ENCODE data around the gene GPR55.
"Not testable (repeated sequence)": the region's sequence is repeated elsewhere in the genome, so short reads cannot be mapped to it uniquely, and the experiment has no call there.

The GPR55 gene

DNA sequence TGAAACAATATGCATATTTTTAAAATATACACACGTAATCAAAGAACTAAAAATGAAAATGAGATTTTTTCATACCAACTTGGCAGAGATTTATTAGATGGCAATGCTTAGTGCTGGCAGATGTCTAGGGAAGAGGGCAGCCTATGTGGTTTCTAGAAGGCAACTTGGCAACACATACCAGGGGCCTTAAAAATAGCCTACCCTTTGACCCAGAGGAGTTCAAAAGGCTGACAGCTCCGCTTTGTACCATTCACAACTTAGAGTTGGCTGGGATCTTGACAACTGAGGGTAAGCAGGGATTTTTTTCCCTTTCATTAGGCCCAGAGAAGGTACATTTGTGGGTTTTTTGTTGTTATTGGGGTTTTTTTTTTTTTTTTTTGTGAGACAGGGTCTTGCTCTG is 26.4 kb upstream of the GPR55 start:
- DNase-seq (ENCODE audit: extremely low read depth in 1 of 2, low read depth in 1 of 2) = no peak

DNA sequence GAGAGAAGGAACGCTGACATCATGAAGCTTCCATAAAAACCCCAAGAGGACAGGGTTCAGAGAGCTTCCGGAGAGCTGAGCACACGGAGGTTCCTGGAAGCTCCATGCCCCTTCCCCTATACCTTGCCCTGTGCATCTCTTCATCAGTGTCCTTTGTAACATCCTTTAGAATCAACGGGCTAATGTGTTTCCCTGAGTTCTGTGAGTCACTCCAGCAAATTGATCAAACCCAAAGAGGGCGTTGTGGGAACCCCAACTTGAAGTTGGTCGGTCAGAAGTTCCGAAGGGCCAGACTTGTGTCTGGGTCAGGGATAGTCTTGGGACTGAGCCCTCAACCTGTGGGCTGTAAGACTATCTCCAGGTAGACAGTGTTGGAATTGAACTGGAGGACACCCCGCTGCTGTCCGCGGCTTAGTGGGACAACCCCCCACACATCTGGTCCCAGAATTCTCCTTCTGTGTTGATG is 25.9 kb upstream of the GPR55 start:
- no peak for DNase-seq (ENCODE audit: extremely low read depth in 1 of 2, low read depth in 1 of 2)

DNA sequence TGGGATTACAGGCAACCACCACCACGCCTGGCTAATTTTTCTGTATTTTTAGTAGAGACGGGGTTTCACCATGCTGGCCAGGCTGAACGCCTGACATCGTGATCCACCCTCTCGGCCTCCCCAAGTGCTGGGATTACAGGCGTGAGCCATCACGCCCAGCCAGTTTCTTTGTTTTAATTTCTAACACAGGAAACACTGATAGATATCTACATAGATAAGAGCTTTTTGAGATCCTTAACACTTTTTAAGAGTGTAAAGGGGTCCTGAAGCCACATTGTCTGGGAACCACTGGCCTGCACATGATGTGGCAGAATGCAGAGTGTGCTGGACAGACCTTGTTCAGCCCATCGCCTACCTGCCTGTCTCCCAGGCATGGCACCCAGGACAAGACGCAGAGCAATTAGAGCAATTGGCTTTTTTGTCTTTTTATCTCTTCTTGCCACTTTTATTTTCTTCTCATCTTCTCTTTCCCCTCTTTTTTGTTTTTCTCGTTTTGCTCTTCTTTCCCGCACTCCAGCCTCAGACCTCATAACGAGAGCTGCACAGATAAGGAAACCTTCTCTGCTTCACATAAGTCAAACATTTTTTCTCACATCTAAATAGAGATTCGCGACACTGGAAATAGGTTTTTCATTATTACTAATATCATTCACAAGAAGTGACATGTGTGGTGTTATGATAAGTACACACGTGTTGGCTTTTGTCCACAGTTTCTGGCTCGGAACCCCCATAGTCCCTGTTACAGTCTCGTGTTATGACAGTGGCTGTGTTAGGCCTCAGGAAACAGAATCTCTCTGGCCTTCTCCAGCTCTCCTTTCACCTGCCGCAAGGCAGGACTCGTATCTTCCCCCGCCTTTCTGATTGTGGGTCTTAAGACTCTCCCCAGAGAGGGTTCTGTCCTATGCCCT is 25.2 kb upstream of the GPR55 start:
- no peak for DNase-seq (ENCODE audit: extremely low read depth in 1 of 2, low read depth in 1 of 2)

DNA sequence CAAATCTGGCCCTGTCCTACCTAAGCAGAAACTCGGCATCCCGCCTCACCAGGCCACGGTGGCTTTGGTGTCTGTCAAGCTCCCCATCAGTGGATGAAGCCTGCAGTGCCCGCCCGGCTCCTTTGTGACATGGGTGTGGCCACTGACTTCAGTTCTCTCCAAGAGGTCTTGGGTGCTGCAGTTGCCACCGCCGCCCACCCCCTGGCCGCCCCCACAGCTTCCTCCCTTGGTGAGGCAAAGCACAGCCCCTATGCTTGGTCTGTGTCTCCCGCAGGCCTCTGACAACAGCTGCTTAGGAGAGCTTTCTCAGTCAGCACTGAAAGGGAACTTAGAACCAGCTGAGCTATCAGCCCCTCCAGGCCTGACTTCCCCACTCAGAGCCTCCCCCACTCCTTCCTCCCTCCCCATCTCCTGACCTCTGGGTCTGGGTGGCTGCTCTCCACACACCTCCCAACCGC is 22.9 kb upstream of the GPR55 start:
- no peak for DNase-seq (ENCODE audit: extremely low read depth in 1 of 2, low read depth in 1 of 2)

DNA sequence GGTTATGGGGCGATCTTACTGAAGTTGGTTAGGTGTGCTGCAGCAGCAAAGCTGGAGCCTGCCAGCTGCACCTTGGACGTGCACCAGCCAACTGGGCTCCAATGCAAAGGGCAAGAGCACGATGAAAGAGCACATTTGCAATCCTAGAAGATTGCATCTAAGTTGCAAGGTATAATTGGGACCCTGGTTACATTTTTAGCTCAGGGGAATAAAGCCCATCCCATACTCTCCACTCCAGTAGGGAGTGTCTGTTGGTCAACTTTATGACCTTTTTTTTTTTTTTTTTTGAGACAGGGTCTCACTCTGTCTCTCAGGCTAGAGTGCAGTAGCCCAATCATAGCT is 22.2 kb upstream of the GPR55 start:
- no peak for DNase-seq (ENCODE audit: extremely low read depth in 1 of 2, low read depth in 1 of 2)

DNA sequence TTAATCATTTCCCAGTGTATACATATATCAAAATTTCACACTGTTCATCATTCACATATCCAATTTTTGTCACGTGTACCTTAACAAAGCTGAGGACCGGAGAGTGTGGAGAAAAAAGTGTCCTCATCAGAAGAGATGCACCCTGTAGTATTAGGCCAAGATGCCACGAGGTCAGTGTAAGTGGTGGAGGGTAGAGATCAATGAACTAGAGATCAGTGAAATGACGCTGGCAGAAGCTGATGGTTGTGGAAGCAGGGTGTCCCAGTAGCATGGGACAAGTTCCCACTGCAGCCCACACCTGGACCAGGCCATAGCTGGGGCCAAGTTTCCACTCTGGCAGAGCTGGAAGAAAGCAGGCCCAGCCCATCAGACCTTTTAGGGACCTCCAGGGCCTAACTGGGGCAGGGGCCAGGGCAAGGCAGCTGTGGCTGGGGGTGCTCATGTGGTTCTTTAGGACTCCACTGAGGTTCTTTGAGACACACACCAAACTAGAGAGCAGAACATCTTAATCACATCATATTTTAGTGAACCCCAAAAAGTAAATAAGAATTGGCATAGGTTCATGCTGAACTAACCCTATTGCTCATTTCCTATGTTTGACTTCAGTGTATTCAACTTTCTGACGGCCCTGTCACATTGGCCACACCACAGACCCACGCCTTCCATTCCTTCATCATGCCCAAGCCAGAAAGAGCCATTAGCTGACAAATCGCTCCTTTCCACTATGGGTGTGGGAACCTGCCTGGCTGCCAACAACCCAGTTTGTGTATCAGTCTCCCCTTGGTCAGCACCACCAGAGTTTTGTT is 21.6 kb upstream of the GPR55 start:
- DNase-seq (ENCODE audit: extremely low read depth in 1 of 2, low read depth in 1 of 2) = no peak

DNA sequence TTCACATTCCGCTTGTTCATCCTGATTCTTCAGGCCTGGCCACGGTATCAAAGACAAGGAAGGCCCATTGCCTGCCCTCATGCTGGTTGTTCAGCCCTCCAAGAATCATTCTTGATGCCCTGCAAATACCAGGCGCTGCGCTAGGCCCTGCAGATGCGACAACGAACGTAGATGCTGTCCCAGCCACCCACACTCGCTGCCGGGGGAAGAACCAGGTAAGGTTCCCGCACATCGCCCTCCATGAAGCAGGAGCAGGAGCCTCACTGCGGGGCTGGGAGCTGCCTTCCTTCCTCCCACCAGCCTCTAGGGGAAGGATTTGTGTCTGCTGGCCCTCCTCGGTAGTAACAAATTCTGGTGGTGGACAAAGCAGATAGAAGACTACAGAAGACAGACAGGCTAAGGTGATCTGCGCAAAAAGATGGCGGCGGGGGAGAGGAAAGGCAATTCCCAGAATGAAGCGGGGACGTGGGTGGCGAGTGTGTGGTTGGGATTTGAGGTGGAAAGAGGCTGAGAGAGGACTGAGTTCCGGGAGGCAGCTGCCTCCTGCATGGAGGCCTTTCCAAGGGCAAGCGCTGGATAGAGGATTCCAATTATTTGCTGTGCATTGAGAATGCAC is 19.8 kb upstream of the GPR55 start:
- no peak for DNase-seq (ENCODE audit: extremely low read depth in 1 of 2, low read depth in 1 of 2)

DNA sequence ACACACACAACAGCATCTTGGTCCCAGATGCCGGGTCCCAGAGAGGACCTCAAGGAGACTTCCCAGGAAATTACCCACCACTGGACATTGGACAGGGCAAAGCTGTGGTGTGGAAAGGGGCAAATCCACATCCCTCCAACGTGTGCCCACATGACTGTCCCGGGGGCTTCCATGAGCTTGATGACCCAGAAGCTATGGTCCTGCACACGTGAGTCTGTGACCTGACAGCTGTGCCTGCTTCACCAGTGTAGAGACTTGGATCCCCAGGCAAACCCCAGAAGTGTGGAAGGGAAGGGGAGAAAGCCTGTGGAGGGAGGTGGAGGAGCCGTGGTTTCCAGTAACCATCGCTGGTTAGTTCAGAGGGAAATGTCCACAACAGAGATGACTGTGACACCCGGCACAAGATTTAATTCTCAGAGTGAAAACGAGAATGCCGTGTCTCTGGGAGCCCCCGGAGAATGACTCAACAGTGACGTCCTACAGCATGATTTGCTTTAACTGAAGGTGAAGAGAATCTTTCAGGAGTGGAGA is 19.1 kb upstream of the GPR55 start:
- DNase-seq (ENCODE audit: extremely low read depth in 1 of 2, low read depth in 1 of 2) = no peak

DNA sequence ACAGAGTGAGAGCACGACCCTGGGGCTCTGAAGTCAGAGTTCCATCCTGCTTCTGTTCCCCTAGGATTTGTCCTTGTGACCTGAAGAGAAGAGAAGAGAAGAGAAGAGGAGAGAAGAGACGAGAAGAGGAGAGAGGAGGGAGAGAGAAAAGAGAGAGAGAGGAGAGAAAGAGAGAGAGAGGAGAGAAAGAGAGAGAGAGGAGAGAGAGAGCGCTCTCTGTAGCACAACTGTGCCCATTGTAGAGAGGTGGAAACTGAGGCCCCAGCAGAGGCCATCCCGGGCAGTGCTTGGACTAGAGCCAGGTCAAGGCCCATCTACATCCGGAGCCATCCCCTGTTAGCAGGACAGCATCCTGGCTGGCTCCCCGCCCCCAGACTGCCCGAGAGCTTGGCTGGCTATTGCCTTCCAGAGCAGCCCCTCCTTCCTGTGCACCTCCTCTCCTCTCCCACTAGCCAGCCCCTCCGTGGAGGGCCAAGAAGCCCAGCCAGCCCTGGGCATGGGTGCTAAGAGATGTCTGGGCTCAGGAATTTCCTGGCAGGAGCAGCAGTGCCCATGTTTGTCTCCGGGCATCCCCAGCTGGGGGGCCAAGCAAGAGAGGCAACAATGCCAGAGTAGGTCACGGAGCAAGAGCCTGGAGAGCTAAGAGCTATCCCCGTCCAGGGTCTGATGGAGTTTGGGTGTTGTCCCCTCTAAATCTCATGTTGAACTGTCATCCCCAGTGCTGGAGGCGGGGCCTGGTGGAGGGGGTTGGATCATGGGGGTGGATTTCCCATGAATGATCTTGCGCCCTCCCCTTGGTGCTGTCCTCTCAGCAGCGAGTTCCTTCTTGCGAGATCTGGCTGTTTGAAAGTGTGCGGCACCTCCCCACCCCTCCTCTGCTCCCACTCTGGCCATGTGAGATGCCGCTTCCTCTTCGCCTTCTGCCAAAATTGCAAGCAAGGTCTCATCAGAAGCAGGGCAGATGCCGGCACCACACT is 18.2 kb upstream of the GPR55 start:
- no peak for DNase-seq (ENCODE audit: extremely low read depth in 1 of 2, low read depth in 1 of 2)

DNA sequence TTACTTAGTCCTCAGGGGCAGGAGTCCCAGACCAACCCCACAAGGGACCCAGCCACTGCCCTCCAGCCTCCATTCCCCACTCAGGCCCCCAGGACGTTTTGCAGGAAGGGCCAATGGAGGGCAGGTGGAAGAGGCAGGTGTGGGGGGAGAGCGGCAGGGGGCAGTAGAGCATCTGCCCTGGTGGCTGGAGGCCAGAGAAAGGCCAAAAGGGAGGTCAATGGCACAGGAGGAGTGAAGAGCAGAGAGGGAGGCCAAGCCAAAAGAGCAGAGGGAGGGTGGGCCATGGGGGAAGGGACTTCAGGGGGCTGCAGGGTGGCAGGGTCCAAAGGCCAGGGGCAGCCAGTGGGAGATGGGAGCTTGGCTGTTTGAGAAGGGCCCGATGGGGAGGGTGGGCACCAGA is 17.3 kb upstream of the GPR55 start:
- no peak for DNase-seq (ENCODE audit: extremely low read depth in 1 of 2, low read depth in 1 of 2)

DNA sequence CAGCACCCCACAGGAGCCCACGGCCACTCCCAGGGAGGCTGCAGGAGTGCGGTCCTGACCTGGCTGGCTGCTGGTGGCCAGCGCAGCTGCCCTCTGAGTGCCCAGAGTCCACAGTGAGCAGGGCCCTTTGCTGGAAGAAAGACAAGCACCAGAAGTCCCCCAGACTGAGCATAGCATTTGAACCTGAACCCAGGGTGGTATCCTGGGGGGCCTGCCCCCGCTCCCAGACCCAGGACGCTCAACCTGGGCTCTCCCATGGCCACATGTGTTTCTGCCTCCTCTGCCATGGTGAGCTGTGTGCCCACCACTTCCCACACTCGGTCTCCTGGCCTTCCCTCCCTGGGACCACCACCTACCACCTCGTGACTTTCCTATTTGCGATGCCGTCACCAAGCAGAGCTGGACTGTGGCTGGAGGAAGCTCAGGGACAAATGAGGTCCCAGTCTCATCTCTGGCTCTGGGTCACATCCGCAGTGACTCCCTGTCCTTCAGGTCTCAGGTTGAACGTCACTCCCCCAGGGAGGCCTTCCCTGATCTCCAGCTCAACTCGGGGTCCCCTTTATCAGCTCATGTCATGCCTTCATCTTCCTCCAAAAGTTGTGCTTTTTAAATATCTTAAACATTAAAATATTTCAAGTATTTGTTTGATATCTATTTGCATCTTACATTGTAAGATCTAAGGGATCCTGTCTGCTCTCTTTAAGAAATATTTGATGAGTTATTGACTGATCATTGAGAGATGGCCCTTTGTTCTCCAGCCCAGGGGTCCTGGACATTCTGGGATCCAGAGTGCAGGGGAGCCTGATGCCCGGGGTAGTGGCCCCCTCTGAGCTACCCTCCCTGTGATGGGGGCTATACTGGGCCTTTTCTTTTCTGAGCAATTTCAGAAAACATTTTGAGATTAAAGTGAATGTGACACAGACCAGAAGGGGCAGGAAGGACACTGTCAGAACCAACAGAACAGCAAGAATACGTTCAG is 16.4 kb upstream of the GPR55 start:
- DNase-seq (ENCODE audit: extremely low read depth in 1 of 2, low read depth in 1 of 2) = no peak

DNA sequence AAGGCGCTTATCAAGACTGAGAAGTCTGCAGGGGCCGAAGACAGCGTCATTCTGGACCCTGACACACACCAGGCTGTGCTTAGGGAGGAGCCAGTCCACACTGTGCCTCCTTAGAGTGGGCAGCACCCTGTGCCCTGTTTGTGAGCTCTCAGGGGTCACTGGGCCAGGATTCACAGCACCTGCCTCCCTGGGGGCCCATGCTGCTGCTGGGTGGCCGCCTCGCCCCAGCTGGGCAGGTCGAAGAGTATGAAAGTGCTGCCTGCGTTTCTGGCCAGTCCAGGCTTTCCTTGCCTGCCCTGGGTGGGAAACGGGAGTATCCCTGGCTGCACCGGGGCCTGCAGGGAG is 15.4 kb upstream of the GPR55 start:
- no peak for DNase-seq (ENCODE audit: extremely low read depth in 1 of 2, low read depth in 1 of 2)

DNA sequence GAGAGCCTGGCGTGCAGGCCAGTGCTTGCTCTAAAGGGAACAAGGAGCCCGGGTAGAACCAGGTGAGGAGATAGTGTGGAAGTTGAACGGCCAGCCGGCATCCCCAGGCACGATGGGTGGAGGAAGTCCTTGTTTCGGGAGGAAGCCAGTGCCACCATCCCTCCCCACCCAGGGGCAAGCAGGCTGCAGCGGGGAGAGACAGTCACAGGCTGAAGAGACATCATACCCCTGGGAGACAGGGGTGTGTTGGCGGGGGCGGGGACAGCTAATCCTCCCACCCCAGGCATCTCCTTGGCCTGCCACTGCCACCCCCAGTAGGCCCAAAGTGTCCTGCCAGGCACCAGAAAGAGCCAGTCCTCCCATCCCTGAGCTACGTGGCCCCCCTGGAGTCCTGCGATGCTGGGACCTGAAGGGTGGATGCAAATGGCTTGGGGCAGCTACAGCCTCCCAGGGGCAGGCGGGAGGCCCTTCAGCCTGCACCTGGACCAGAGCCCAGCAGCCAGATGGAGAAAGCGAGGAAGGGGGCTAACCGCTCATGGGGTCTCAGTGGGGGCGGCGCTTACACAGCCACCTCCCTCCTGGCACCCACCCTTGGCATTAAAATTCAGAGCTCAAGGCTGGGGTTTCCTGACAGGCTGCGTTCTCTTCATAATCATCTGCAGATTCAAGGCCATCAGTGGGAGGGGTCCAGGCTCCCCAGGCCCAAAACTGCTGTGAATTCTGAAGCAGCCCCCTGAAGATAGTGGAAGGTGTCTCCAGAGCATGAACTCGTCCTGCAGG is 14.8 kb upstream of the GPR55 start:
- no peak for DNase-seq (ENCODE audit: extremely low read depth in 1 of 2, low read depth in 1 of 2)

DNA sequence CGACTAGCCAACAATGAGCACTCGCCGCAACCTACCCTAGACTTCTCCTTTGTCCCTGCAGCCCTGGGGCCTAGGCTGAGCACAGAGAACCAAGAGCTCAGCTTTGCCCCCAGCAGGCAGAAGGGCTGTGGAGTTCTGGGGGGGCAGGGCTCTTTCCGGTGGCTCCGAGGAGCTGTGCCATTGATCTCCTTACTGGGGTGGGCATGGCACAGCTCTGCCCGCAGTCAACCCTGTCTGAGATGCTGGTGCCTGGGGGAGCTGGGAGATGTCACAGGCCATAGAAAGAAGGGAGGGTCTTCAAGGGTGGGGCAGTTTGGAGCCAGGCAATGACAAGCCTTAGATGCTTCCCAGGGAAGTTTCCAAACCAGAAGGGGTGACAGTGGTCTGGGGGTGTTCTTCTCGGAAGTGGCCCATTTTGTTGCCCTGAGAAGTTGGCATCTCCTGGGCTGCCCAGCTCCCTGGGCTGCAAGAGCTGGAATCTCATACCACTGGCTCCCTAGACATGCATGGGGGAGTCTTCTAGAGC is 14.1 kb upstream of the GPR55 start:
- DNase-seq (ENCODE audit: extremely low read depth in 1 of 2, low read depth in 1 of 2) = no peak

DNA sequence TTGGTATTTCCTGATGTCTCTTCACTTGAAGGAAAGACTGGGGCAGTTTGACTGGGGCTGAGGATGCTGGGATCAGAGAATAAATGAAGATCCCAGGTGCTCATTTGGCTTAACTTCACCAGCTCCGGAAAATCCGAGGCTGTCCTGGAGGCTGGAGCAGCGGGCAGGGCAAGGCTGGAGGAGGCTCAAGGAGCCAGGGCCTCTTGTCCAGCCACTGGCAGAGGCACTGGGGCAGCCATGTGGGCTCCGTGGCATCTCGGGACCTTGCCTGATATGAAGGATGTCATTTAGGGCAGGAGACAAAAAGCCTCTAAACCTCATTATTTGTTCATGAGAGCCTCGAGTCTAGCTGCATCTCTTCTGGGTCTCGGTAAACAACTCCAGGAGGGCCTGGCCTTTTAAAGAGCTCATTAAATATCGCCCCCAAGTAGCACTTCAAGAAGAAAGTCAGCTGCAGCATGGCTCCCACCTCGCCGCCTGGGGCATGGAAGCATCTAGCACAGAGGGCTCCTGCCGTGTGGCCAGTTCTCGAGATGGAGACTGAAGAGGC is 13.5 kb upstream of the GPR55 start:
- no peak for DNase-seq (ENCODE audit: extremely low read depth in 1 of 2, low read depth in 1 of 2)

DNA sequence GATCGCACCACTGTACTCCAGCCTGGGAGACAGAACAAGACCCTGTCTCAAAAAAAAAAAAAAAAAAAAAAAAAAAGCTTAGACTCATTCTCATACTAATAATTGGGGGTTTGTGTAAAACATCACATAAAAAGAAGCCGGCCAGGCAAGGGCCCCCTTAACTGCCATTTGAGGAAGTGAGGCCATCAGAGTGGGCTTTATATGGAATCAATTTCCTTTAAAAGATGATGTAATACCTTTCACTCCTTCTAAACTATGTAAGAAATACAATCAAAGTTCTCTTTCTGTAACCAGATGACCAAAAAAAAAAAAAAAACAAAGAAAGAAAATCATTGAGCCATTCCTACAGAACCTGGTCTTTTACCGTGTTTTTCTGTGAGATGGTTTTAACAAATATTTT is 13.1 kb upstream of the GPR55 start:
- DNase-seq (ENCODE audit: extremely low read depth in 1 of 2, low read depth in 1 of 2) = no peak

DNA sequence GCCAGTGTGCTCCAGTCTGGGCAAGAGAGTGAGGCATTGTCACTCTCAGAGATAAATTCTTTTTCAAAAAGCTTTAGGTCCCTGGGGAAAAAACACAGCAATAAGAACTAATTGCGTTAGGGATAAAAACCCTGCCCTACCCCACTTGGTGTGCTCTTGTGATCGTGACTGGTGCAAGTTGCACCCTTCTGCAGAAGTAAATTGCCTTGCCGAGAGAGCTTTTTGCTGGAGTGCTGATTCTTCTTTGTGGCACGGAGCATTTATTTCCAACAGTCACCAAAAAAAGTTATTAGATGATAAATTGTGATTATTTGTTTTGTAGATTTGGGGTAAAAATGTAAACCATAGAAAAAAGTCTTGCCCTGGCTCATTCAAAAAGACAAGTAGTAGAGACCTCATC is 12.3 kb upstream of the GPR55 start:
- DNase-seq (ENCODE audit: extremely low read depth in 1 of 2, low read depth in 1 of 2) = no peak

DNA sequence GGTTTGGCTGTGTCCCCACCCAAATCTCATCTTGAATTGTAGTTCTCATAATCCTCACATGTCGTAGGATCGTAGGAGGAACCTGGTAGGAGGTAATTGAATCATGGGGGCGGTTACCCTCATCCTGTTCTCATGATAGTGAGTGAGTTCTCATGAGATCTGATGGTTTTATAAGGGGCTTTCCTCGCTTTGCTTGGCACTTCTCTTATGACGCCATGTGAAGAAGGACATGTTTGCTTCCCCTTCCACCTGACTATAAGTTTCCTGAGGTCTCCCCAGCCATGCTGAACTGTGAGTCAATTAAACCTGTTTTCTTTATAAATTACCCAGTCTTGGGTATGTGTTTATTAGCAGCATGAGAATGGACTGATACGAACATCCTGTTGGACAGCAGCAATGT is 11.2 kb upstream of the GPR55 start:
- DNase-seq (ENCODE audit: extremely low read depth in 1 of 2, low read depth in 1 of 2) = not testable (repeated sequence)
